Loucy (cell line): ENCODE data around the gene SGO2.

Experiments
- H2AFZ ChIP-seq: fragments of 200-600 bp; sonication (generic); 2 replicates; pipeline ENCODE4 v1.6.0; 2016; ENCODE audit warnings: antibody characterized with exemption, mild to moderate bottlenecking, low read length, moderate library complexity
- H3F3A ChIP-seq: fragments of 200-600 bp; 2 replicates; pipeline ENCODE4 v1.6.0; 2016; ENCODE audit warnings: antibody characterized with exemption, low read depth, mild to moderate bottlenecking
- H3K27me3 ChIP-seq: fragments of 200-600 bp; sonication (generic); 2 replicates; pipeline ENCODE4 v1.6.1; 2014; ENCODE audit warnings: low read length, mild to moderate bottlenecking; ENCODE audit not compliant: insufficient read depth, poor library complexity, severe bottlenecking
- H3K36me3 ChIP-seq: fragments of 200-600 bp; sonication (generic); 2 replicates; pipeline ENCODE4 v1.6.1; 2016; ENCODE audit warnings: low read length; ENCODE audit not compliant: insufficient read depth
- H3K4me1 ChIP-seq: fragments of 200-600 bp; sonication (generic); 2 replicates; pipeline ENCODE4 v1.5.1; 2014; ENCODE audit warnings: low read length, mild to moderate bottlenecking; ENCODE audit not compliant: insufficient read depth, poor library complexity, severe bottlenecking
- H3K4me2 ChIP-seq: fragments of 200-600 bp; sonication (generic); 2 replicates; pipeline ENCODE4 v1.6.0; 2014; ENCODE audit warnings: antibody characterized with exemption, low read length, low read depth, mild to moderate bottlenecking; ENCODE audit not compliant: poor library complexity, severe bottlenecking
- H3K4me3 ChIP-seq: fragments of 200-600 bp; sonication (generic); 2 replicates; pipeline ENCODE4 v1.5.1; 2014; ENCODE audit warnings: low read length, mild to moderate bottlenecking, mixed read lengths; ENCODE audit not compliant: poor library complexity, severe bottlenecking
- H3K79me2 ChIP-seq: fragments of 200-600 bp; sonication (generic); 2 replicates; pipeline ENCODE4 v1.6.1; 2014; ENCODE audit warnings: low read length; ENCODE audit not compliant: insufficient read depth
- H3K9ac ChIP-seq: fragments of 200-600 bp; sonication (generic); 2 replicates; pipeline ENCODE4 v1.6.0; 2014; ENCODE audit warnings: mild to moderate bottlenecking, low read depth, low read length, moderate library complexity; ENCODE audit not compliant: poor library complexity, severe bottlenecking
- H3K9me2 ChIP-seq: fragments of 200-600 bp; sonication (generic); replicated peaks from 2 replicates; pipeline ENCODE4 v1.6.1; 2016; ENCODE audit warnings: low read depth, low read length, mixed read lengths
- H3K9me3 ChIP-seq: fragments of 200-600 bp; sonication (generic); 2 replicates; pipeline ENCODE4 v1.6.1; 2014; ENCODE audit warnings: mild to moderate bottlenecking, antibody characterized with exemption, low read length, low read depth; ENCODE audit not compliant: insufficient read depth
- H4K20me1 ChIP-seq: fragments of 200-600 bp; sonication (generic); 2 replicates; pipeline ENCODE4 v1.6.0; 2014; ENCODE audit warnings: antibody characterized with exemption, low read length, mild to moderate bottlenecking; ENCODE audit not compliant: insufficient read depth, poor library complexity, severe bottlenecking
- EZH2phosphoT487 ChIP-seq: fragments of 200-600 bp; IDR thresholded peaks from 2 replicates; pipeline ENCODE4 v1.6.1; 2018; ENCODE audit warnings: antibody characterized with exemption, mild to moderate bottlenecking, moderate library complexity, borderline replicate concordance
- TF ChIP-seq, protein P1 (sequence below): fragments of 200-600 bp; sonication (generic); conservative IDR thresholded peaks from 2 replicates; pipeline ENCODE4 v1.5.1; 2014; ENCODE audit warnings: mild to moderate bottlenecking, antibody characterized with exemption, low read length

Gene SGO2

DNA sequence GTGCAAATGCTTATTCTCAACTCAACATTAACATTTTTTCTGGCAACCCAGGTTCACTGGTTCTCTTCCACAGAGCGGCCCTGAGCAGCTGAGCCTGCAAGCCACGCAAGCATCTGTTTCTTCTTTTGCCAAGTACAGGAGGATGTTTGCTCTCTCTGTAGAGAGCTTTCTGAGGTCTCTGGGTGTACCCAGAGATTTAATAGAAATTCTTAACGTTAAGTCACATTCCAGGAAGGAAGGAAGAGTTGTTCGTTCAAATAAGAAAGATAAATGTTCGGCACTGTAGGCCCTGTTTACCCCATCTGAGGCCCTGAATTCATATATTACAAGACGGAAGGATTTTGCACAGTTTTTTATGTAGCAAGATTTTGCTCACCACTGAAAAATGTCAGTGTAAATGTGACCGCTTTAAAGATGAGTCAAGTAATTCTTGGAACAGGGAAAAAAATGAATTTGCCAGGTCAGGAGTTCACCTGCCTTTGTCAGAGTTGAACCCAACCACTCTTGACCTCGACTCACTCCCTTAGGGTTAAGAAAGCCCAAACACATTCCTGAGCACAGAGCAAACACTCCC lies 46.2 kb upstream of the SGO2 start:
- H3K9ac ChIP-seq, result no peak overlapping the region
- no peaks in the 10 kb centered on the region for H3K9me3 ChIP-seq
- no peaks in the 10 kb centered on the region for H3F3A ChIP-seq
- H2AFZ ChIP-seq, result no peak overlapping the region
- H3K36me3 ChIP-seq, result no peaks in the 10 kb centered on the region
- no peak for TF ChIP-seq EZH2phosphoT487
- H3K27me3 ChIP-seq, result no peaks in the 10 kb centered on the region
- no peak overlapping the region for H3K4me3 ChIP-seq
- no peaks in the 10 kb centered on the region for H3K4me1 ChIP-seq
- H4K20me1 ChIP-seq, result no peaks in the 10 kb centered on the region
- H3K9me2 ChIP-seq, result no peaks in the 10 kb centered on the region
- H3K4me2 ChIP-seq, result no peak overlapping the region
- H3K79me2 ChIP-seq, result no peaks in the 10 kb centered on the region

DNA sequence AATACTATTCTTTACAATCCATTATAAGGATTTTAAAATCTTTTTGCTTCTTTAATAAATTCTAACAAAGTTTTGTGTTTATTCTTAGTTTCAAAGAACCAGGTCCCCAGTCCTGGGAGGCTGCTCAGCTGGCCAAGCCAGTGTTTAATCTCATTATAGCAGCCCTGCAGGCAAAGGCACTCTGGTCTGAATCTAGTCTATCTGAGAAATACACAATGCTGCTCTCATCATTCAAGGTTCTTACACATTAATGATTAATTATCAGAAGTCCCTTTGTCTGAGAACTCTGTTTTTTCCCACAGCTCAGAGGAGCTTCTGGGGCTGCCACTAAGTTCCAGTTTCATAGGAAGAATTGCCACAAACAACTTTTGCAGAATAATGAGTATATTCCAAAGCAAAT lies 43.8 kb upstream of the SGO2 start:
- Histone ChIP-seq H3K4me3 (no peak overlapping the region), H3K79me2 (no peaks in the 10 kb centered on the region), H3K9ac (no peak overlapping the region), H3K27me3 (no peaks in the 10 kb centered on the region), H3K36me3 (no peaks in the 10 kb centered on the region), H3F3A (peaks cover 10% of the 10 kb centered on the region), H3K9me2 (no peaks in the 10 kb centered on the region), H4K20me1 (no peaks in the 10 kb centered on the region), H2AFZ (no peak overlapping the region), H3K4me1 (peaks cover 23% of the 10 kb centered on the region), H3K4me2 (no peak overlapping the region), H3K9me3 (no peaks in the 10 kb centered on the region)
- TF ChIP-seq, protein P1, sequence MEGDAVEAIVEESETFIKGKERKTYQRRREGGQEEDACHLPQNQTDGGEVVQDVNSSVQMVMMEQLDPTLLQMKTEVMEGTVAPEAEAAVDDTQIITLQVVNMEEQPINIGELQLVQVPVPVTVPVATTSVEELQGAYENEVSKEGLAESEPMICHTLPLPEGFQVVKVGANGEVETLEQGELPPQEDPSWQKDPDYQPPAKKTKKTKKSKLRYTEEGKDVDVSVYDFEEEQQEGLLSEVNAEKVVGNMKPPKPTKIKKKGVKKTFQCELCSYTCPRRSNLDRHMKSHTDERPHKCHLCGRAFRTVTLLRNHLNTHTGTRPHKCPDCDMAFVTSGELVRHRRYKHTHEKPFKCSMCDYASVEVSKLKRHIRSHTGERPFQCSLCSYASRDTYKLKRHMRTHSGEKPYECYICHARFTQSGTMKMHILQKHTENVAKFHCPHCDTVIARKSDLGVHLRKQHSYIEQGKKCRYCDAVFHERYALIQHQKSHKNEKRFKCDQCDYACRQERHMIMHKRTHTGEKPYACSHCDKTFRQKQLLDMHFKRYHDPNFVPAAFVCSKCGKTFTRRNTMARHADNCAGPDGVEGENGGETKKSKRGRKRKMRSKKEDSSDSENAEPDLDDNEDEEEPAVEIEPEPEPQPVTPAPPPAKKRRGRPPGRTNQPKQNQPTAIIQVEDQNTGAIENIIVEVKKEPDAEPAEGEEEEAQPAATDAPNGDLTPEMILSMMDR, result no peak
- no peak for TF ChIP-seq EZH2phosphoT487

DNA sequence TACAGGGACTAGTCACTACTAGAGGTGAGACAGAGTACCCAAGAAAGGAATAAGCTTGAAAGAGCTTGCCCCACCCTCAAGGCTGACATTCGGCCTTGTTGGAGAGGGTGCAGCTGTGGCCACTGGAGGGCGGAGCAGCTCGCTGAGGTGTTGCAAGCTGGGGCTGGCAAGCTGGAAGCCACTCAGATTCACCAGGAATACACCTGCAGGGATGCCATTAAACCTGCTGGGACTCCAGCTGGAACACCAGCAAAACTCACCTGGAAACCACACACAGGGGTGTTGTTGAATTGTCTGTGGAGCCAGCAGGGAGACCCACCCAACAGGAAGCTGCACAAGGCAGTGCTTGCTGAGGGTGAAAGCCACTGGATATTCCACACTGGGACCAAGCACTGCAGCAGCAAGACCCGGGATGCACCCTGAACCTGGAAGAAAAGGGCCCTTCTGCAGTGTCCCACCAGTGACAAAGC lies 42.2 kb upstream of the SGO2 start:
- Histone ChIP-seq H3K9me3 (no peaks in the 10 kb centered on the region), H3K36me3 (no peaks in the 10 kb centered on the region), H3K4me3 (no peak overlapping the region), H3K4me1 (peaks cover 27% of the 10 kb centered on the region), H3K79me2 (no peaks in the 10 kb centered on the region), H3K4me2 (no peak overlapping the region), H3K9ac (no peak overlapping the region), H4K20me1 (no peaks in the 10 kb centered on the region), H3F3A (peaks cover 11% of the 10 kb centered on the region), H3K27me3 (no peaks in the 10 kb centered on the region), H3K9me2 (no peaks in the 10 kb centered on the region), H2AFZ (peak overlapping the region; percentile 81)
- TF ChIP-seq, protein P1, result peak; percentile 82
- no peak for TF ChIP-seq EZH2phosphoT487

DNA sequence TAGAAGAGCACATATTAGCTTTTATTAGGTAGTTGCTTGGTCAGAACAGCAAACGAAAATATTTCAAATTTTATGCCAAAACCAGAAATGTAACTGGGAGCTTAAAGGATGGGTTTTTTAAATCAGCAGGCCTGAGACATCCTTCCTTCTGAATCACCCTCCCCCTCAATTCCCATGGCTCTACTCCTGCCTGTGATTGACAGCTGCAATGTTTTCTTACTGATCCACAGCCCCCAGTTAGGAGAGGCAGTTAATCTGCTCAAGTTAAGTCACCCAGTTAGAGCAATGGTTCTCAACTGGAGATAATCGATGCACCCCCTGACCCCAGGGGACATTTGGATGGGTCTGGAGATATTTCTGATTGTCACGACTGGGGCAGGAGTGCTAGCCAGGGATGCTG lies 41.1 kb upstream of the SGO2 start:
- no peaks in the 10 kb centered on the region for H3K27me3 ChIP-seq
- peak overlapping the region; percentile 52 for H3K9ac ChIP-seq
- TF ChIP-seq, protein P1, result no peak
- TF ChIP-seq EZH2phosphoT487, result no peak
- peak overlapping the region; percentile 52 for H2AFZ ChIP-seq
- no peaks in the 10 kb centered on the region for H3K79me2 ChIP-seq
- peaks cover 11% of the 10 kb centered on the region for H3F3A ChIP-seq
- peaks cover 6% of the 10 kb centered on the region; the same call in 1 of the 2 replicates for H3K36me3 ChIP-seq
- H3K9me2 ChIP-seq, result no peaks in the 10 kb centered on the region
- peak overlapping the region; percentile 71 for H3K4me2 ChIP-seq
- peaks cover 27% of the 10 kb centered on the region for H3K4me1 ChIP-seq
- H3K4me3 ChIP-seq, result no peak overlapping the region
- H3K9me3 ChIP-seq, result no peaks in the 10 kb centered on the region
- no peaks in the 10 kb centered on the region for H4K20me1 ChIP-seq
